Choroid plexus epithelial cell (primary cell): ENCODE results near the gene AKAP13.
A peak's percentile ranks its signal among the peaks of the same experiment; 100 is the strongest.
"Not testable (repeated sequence)": the region's sequence is repeated elsewhere in the genome, so short reads cannot be mapped to it uniquely, and the experiment has no call there.

ENCODE experiments used
- DNase-seq: peaks from one replicate; pipeline ENCODE4 v3.0.0-alpha.2; 2010; ENCODE audit warnings: low read depth
- H3K4me3 ChIP-seq: 2 replicates; pipeline ENCODE4 v1.5.1; 2011; ENCODE audit warnings: low read depth, mild to moderate bottlenecking, control low read depth, low read length, moderate library complexity
- CTCF ChIP-seq: conservative IDR thresholded peaks from 2 replicates; pipeline ENCODE4 v1.5.1; 2011; ENCODE audit warnings: low read depth, mild to moderate bottlenecking, control low read depth, inconsistent platforms, low read length, moderate library complexity

AKAP13 gene

GRCh38 chr15:85336880-85337279, 43.5 kb upstream of the AKAP13 start:
- no peak for TF ChIP-seq CTCF
- no peak for DNase-seq
- no peak overlapping the region for H3K4me3 ChIP-seq

- no peak for DNase-seq
- no peak overlapping the region for H3K4me3 ChIP-seq
- no peak for TF ChIP-seq CTCF
Measured at GRCh38 chr15:85337425-85338074, 42.9 kb upstream of the AKAP13 start.

GRCh38 chr15:85340321-85340665, 40.1 kb upstream of the AKAP13 start:
- TF ChIP-seq CTCF: no peak
- DNase-seq: no peak
- H3K4me3 ChIP-seq: no peak overlapping the region

DNA sequence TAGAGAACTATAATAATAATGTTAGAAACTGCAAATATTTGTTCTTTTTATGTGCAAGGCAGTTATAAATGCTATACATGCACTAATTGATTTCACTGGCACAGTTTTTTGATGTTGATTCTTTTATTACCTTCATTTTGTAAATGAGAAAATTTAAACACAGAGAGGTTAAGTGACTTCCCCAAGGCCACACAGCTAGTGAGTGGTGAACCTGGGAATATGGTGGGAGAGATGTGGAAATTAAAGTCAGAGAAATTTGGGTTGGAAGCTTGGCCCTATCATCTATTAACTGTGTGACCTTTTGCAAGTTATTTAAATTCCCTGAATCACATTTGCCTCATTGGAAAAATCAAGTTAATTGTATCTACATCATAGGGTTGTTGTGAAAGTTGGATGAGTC, 39.6 kb upstream of the AKAP13 start:
- no peak for DNase-seq
- H3K4me3 ChIP-seq: no peak overlapping the region
- TF ChIP-seq CTCF: no peak

GRCh38 chr15:85342163-85342562, 38.2 kb upstream of the AKAP13 start:
- H3K4me3 ChIP-seq, DNase-seq: not testable (repeated sequence)

GRCh38 chr15:85343443-85343842, 37.0 kb upstream of the AKAP13 start:
- DNase-seq: peak; percentile 87
- H3K4me3 ChIP-seq: not testable (repeated sequence)

DNA sequence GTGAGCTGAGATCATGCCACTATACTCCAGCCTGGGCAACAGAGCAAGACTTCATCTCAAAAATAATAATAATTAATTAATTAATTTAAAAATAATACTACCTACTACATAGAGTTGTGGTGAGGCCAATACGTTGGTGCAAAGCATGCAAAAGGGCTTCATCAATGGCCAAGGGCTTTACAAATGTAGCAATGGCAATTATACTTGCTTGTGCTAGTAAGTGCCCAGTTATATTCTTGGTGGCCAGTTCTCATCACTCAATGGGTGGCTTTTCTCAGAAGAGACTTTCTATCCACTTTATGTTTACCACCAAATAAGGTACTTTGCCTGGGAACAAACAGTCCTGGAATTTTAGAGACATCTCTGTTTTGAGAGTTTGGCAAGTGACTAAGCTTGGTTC, 36.2 kb upstream of the AKAP13 start:
- DNase-seq, H3K4me3 ChIP-seq: not testable (repeated sequence)

DNA sequence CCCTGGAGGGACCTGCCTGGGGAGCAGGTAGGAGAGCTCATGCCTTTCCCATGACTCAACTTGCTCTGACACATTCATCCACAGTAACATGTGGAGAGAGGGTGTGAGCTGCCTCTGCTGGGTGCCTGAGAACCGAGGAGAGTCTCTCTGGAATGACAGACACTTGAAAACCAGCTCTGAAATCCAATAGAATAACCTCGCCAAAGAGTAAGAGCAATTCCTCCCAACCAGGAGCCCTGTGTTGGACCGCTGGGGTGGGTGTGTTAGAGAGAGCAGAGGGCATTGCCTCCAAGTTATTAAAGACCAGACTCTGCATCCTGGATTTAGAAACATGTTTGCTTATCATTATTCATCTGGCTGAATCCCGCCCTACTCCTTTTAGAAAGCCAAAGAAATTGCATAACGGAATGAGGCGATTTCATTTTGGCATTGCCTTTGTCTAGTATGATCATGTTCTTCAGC, 35.7 kb upstream of the AKAP13 start:
- DNase-seq: peak; percentile 74

DNA sequence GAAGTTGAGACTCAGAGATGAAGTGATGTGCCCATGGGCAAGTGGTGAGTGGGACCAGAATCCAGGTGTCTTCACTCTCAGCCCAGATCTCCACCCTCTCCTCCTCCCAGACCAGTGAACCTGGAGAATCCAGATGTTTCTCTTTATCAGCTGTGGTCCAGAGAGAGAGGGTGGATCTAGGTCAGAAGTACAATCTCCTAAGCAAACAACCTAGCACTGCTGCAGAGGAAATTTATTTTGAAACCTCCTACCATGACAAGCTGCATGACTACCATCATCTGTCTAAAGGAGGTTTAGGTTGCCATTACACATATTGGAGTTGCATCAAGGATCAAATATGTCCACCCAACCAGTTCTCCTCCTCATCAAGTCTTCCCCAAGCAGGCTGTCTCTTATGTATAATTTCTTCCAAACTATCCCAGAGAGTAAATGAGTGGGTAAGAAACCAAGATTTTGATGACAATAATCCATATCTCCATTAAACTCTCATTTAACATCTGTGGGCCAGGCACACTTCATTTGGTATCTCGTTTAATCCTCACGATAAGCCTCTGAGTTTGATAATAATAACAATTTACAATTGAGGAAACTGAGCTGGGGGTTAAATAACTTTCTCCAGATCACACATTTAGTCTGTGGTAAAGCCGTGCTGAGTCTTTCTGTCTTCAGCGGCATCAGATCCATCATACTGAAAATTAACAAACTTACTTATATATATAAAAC, 35.0 kb upstream of the AKAP13 start:
- DNase-seq, H3K4me3 ChIP-seq: not testable (repeated sequence)

More for the DNA sequence above, 35.7 kb upstream of the AKAP13 start:
- H3K4me3 ChIP-seq: not testable (repeated sequence)

- not testable (repeated sequence) for H3K4me3 ChIP-seq, DNase-seq
Measured at GRCh38 chr15:85346462-85347084, 33.8 kb upstream of the AKAP13 start.

DNA sequence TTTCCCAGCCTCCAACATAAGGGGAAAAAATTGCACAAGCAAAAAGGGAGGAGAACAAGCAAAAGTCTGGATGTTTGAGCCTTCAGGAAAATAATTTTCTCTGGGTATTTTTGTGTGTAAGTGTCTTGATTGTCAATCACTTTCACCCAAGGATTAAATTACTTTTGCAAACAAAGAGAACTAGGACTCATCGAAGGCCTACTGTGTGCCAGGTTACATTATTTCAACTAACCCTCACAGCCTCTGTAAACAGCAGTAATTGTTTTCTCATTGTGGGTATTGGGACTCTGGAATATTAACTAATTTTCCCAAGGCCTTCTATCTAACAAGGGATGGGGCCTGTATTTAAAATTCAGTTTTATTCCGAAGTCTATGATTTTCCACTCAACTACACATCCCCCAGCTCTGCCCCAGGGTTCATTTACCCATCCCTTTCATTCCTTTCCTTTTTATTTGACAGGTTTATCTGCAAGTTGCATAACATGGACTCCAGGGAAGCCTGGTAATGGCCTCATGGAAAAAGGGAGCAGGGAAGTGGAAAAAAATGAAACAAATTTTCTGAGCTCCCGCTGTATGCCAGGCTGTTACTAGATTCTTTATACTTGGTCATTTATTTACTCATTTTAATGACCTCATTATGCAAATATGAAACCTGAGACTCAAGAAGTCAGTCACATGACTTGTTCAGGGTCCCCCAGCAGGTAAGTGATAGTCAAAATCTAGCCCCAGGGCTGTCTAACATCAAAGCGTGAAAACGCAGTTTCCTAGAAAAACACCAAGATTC, 32.9 kb upstream of the AKAP13 start:
- H3K4me3 ChIP-seq, DNase-seq: not testable (repeated sequence)

DNA sequence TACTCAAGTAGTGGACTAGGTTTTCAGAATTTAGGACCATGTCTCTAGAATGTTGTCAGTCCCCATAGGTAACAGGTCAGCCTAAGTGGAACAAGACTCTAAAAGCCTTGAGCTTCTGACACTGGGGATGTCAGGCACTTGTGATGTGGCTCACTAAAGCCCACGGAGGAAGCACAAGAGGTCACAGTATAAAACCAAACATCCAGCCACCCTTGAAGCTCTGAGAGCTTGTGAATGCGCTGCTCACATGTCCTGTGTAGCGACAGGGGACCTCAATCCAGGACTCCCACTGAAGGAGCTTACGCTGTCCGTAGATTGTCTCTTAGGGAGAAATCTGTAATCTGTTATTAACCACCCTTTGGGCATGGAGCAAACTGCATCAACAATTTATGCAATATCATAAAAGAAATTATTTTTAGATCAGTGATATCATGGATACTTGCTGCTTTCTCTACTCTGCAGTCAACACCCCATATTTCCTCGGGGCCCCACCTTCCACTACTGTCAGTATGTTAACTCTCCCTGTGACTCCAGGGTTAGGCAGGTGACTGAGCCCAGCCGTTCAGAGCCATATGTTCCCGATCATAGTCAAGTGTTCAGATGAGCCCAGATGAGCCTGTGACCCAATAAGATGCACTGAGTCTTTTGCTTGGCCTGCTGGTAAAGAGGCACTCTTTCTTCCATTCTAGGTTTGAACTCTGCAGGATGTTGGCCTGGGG, 32.2 kb upstream of the AKAP13 start:
- DNase-seq, H3K4me3 ChIP-seq: not testable (repeated sequence)

DNA sequence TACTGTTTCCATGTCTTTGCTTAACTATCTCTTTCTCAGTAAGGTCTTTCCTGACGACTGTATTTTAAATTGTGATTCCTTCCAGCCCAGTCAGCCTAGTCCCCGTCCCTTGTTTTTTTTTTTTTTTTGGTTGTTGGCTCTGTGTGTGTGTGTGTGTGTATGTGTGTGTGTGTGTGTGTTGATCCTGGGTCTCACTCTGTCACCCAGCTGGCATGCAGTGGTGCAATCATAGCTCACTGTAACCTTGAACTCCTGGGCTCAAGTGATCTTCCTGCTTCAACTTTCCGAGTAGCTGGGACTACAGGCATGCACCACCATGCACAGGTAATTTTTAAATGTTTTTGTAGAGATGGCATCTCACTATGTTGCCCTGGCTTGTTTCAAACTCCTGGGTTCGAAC, 31.3 kb upstream of the AKAP13 start:
- not testable (repeated sequence) for H3K4me3 ChIP-seq, DNase-seq
